Fibroblast of the aortic adventitia (primary cell): ENCODE results near the gene GHRHR. TPM values are rescaled to one million over a fixed set of nuclear protein-coding genes. Genes with fewer than 3 reads are reported as not detected.

Experiments used
- DNase-seq: peaks from one replicate; pipeline ENCODE4 v3.0.0-alpha.2; 2010; ENCODE audit warnings: low read depth
- H3K4me3 ChIP-seq: 2 replicates; pipeline ENCODE4 v1.5.1; 2011; ENCODE audit warnings: low read depth, mild to moderate bottlenecking, control low read depth, low read length, moderate library complexity
- total RNA-seq: library from RNA; depleted of rRNA; stranded (reverse); fragments of >200 nt; gene quantifications from 2 replicates; pipeline ENCODE4 v1.2.3, GENCODE V29; 2012; ENCODE audit warnings: low replicate concordance
- TF ChIP-seq, protein P1 (sequence below): IDR thresholded peaks from 2 replicates; pipeline ENCODE4 v1.5.1; 2011; ENCODE audit warnings: mild to moderate bottlenecking, low read length, control low read depth, inconsistent platforms; ENCODE audit not compliant: insufficient read depth

GHRHR gene
- total RNA-seq, 1 donor: not detected

DNA sequence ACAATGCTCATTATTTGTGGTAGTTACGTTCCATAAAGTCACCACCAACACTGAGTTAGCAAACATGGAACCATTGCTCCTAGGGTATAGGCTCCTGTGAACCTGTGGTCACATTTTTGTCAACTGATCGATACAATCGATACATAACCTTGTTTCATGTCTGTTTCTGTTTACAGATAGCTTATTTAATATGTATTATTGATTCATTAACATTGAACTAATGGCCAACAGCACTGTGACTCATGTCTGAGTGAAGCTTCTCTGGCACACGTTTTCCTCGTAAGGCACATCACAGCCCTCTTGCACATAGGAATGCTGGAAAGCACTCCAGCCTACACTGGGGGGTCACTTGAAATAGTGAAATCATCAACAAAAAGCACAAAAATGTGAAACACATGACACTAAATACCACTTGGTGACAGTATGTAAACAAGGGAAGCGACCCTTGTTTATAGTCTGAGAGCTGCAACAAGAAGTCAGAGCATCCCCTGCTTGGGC, 27.0 kb downstream of the GHRHR start:
- no peak overlapping the region for H3K4me3 ChIP-seq
- TF ChIP-seq, protein P1, sequence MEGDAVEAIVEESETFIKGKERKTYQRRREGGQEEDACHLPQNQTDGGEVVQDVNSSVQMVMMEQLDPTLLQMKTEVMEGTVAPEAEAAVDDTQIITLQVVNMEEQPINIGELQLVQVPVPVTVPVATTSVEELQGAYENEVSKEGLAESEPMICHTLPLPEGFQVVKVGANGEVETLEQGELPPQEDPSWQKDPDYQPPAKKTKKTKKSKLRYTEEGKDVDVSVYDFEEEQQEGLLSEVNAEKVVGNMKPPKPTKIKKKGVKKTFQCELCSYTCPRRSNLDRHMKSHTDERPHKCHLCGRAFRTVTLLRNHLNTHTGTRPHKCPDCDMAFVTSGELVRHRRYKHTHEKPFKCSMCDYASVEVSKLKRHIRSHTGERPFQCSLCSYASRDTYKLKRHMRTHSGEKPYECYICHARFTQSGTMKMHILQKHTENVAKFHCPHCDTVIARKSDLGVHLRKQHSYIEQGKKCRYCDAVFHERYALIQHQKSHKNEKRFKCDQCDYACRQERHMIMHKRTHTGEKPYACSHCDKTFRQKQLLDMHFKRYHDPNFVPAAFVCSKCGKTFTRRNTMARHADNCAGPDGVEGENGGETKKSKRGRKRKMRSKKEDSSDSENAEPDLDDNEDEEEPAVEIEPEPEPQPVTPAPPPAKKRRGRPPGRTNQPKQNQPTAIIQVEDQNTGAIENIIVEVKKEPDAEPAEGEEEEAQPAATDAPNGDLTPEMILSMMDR: no peak
- DNase-seq: no peak

DNA sequence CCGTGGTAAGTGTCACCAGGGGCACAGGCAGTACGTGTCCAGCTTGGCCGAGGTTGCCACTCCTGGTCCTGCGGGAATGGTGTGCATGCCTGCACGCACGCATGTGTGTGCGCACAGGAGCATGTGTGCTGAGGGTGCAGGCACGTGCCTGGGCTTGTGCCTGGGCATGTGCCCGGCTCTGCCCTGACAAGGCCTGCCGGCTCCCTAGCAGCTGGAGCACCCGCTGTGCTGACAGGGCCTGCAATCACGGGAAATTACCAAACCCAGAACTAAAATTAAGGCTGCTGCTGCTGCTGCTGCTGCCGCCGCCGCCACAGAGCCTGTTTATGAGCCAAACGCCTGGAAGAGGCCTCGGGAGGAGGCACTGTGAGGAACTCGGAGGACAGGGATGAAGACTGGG, 28.7 kb downstream of the GHRHR start:
- no peak overlapping the region for H3K4me3 ChIP-seq
- no peak for DNase-seq
- TF ChIP-seq, protein P1: no peak

DNA sequence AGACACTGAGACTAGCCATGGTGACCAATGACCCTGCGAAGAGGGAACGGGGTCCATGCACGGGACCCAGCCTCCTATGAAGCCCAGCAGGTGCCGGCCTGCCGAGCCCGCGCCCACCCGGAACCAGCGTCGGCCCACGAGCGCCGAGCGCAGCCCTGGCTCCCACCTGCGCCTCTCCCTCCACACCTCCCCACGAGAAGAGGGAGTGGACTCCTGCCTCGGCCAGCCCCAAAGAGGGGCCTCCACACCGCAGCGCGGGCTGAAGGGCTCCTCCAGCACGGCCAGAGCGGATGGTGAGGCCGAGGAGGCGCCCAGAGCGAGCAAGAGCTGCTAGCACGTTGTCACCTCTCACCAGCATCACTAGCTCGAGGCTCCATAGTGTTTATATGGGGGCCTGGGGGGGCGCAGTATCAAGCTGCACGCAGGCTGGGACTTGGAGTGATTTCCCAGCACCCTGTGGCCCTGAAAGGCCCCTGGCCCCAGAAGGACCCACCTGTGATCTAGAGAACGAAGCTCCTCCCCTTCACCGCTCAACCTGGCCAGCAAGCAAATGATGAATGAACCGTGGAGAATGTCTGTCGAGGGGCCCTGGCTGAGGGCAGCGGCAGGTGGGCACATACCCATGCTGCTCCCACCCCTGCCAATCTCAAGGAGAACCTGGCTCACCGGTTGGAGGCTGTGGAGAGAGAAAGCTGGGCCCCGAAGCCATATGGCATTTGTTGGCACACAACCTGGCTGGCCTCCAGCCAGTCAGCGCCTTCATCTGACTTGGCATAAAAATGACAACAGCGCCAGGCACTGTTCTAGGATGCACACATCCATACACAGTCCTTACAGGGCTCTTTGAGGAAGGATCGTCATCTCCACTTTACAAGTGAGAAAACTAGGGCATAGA, 30.7 kb downstream of the GHRHR start:
- TF ChIP-seq, protein P1: no peak
- DNase-seq: no peak
- no peak overlapping the region for H3K4me3 ChIP-seq

DNA sequence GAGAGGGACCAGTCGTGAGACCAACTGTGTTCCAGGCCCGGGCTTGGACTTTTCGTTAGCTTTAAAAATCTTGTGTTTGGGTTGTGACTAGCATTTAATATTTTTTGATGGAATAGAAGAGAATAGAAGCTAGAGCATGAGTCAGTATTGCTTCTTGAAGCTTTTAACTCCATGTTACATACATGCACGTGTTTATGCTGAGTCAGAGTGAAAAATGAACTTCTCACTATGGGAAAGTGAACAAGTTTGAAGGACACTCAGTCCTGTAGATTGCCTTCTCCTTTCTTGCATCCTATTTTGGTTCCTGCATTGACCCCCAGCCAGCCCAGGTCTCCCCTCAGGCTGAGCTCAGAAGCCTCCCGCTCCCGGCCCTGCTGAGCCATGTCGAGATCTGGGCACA, 31.8 kb downstream of the GHRHR start:
- no peak overlapping the region for H3K4me3 ChIP-seq
- TF ChIP-seq, protein P1: no peak
- DNase-seq: peak; percentile 7

DNA sequence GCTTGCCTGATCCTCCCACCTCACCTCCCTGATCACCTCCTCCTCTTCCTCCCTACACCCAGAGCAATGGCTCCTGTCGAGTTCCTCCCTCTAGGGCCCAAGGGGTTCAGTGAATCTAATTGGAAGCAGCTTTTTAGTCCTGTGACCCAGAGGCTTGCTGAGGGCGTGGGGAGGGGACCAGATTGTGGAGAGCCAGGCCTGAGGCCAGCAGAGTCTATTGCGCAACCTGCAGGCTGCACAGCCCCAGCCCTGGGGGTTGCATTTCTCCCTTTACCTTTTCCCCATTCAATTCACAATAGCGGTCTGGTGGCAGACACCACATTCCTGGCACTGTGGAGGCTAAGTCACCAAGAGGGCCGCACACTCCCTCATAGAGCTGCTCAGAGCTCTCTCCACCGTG, 32.5 kb downstream of the GHRHR start:
- DNase-seq: peak; percentile 17
- TF ChIP-seq, protein P1: no peak
- no peak overlapping the region for H3K4me3 ChIP-seq

DNA sequence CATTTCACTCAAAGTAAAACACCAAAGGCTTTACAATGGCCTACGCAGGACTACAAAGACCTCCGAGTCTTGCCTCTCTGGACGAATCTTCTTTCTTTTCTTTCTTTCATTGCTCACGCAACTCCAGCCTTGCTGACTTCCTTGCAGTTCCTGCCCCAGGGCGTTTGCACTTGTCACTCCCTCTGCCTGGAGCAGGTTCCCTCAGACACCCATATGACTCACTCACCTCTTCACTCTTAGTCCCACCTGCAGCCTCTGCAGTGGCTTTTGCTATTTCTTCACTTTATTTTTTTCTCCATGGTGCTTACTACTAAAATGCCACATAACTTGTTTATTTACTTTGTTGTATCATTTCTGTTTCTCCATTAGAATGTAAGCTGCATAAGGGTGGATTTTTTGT, 33.1 kb downstream of the GHRHR start:
- TF ChIP-seq, protein P1: no peak
- no peak for DNase-seq
- no peak overlapping the region for H3K4me3 ChIP-seq

DNA sequence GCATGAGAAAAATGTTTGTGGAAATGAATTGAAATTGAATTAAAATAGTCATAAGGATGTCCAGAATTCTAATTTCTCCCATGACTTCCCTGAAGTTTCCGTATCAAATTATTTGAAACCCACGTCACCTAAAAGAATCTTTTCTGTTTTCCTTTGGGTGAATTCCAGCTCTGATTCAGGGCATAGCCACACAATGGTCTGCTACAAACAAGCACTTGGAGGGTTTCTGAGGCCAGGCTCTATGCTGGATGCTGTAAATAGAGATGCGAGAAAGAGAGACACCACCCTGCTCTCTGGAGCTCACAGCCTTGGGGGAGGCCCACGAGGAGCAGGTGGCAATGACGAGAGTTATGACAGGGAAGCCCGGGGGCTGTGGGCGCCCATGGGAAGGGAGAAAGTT, 33.6 kb downstream of the GHRHR start:
- no peak overlapping the region for H3K4me3 ChIP-seq
- peak; percentile 50 for DNase-seq
- TF ChIP-seq, protein P1: no peak
